CD4-positive, alpha-beta T cell treated with Interferon alpha-2 for 1 hour (primary cell): ENCODE results near the gene CCN2.

Source experiments
- DNase-seq, 2 donors: peaks; one replicate each; pipeline ENCODE4 v3.0.0-alpha.2; 2020 to 2022

CCN2 gene, protein sequence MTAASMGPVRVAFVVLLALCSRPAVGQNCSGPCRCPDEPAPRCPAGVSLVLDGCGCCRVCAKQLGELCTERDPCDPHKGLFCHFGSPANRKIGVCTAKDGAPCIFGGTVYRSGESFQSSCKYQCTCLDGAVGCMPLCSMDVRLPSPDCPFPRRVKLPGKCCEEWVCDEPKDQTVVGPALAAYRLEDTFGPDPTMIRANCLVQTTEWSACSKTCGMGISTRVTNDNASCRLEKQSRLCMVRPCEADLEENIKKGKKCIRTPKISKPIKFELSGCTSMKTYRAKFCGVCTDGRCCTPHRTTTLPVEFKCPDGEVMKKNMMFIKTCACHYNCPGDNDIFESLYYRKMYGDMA

DNA sequence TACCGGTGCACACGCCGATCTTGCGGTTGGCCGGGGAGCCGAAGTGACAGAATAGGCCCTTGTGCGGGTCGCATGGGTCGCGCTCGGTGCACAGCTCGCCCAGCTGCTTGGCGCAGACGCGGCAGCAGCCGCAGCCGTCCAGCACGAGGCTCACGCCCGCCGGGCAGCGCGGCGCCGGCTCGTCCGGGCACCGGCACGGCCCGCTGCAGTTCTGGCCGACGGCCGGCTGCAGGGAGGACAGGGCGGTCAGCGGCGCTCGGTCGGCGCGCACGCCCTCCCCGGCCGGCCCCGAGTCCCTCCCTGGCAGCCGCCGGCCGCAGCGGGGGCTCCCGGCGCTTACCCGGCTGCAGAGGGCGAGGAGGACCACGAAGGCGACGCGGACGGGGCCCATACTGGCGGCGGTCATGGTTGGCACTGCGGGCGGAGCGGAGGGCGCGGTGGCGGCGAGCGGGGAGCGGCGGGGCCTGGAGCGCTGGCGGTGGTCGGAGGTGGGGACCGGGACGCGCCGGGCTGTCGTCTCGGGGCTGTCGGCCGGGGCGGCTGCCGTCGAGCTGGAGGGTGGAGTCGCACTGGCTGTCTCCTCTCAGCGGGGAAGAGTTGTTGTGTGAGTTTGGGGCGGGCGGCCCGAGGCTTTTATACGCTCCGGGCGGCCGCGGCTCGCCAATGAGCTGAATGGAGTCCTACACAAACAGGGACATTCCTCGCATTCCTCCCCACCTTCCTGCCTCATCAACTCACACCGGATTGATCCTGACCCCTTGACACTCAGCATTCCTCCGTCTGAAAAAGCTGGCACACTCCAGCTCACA lies at the start of gene CCN2:
TSS of gene CCN2 (minus strand) at position 606 of the 809 bp plus-strand sequence. CDS start at position 406, 200 bp downstream.
- DNase-seq: no peak

DNA sequence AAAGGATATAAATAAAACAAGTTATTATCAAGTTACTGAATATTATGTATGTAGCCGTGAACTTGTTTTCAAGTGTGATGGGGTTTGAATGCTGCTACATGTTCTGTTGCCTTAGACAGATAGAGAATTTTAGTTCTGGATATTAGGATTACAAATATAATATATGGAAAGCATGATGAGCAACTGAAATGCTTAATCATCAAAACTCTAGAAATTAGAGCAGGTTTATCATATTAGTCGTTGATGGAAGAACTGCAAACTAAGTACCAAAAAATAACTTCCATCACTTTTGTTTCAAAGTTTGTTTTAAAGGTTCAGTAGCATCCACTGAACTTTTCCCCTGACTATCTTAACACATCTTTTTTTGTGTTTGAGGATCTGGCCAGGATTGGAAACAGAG lies 49.1 kb upstream of the CCN2 start:
- no peak for DNase-seq

DNA sequence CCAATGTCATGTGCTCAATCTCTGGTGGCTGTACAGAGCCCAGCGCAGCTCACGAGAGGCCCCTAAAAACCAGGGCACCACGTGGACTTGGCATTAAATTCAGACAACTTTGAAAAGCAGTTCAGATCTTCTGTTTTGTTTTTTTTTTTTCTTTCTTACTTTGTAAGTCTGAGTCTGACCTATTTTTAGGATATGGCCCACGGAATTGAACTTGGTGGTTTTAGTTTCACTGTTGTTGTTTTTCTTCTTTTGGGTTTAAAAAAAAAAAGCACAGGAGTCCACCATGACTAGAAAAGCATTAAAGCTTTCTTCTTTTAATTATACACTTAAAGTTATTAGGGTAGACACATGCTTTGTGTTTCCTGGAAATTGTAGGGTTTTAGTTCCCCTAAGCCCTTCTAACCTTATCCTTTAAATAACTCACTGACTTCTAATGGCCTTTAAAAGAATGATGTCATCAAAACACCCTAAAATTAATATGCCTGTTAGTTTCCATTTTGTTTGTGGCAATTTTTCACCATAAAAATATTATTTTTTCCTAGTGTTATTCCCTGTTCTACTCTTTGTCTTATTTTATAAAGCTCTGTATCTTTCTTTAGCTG lies 48.5 kb upstream of the CCN2 start:
- no peak for DNase-seq

DNA sequence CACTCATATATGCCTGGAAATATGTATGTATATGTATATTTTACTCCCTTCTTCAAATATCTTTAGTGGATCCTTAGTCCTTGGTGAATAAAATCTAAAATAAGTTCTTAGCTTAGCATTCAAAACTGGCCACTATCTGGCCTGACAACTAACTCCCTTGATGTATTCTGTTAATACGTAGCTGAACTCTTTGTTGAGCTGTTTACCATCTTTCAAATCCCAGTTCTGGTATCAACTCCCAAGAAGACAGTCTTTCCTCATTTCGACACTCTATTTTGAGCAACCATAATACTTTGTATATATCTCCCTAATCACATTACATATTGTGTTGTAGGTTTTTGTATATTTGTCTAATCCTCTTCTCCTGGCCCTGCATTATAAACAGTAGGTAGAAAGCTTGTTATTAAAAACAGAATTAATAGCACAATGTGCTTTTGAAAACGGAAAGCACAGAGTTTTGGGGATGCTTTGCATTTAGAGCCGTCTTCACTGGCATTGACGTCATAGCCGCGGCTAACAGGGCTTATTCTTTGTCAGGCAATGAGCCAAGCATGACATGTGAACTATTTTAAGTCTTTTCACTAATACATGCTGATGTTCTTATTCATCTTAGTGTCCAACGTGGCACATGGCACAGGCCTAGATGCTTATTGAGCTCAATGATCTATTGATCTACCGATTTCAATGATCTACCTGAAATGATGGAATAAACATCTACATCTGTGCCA lies 47.2 kb upstream of the CCN2 start:
- DNase-seq: no peak

DNA sequence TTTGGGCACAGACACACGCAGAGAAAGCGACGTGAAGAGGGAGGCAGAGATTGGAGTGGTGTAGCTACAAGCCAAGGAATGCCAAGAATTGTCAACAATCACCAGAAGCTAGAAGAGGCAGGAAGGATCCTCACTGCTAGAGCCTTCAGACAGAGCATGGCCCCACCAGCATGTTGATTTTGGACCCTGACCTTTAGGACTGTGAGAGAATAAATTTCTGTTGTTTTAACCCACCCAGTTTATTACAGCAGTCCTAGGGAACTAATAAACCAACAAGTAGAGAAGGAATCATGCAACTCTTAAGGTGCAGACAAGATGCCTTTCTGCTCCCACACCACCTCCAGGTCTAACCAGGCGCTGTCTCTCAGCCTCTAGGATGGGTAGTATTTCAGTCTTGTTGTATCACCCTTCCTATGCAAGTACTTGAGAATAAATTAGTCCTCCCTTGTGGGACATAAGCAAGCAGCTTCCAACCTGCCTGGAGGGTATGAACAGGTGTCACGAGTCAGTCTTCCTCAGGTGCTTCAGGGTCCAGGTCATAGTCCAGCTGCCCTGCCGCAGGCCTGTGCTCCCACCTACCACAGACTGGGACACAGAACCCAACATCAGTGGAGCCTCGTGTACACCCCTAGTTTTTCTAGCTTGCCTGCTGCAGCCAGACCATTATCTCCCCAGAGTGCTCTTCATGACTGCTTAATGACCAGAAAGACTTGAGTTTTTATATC lies 46.4 kb upstream of the CCN2 start:
- DNase-seq: no peak

DNA sequence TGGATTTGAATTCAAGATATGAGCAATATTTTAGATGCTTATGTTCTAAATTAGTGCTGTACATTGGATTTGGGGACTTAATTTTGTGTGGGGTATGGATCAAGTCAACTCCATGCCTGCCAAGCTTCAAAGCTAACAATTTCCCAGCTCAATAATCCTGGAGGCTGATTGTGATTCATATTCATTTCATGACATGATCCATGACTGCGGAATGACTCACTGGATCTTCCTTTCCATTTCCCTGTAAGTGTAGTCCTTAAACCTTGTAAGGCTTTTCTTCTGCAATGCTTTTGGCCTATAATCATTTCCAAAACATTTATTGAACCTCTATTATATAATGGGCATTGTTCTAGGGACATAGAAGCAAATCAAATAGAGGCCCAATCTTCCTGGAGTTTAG lies 44.7 kb upstream of the CCN2 start:
- no peak for DNase-seq

DNA sequence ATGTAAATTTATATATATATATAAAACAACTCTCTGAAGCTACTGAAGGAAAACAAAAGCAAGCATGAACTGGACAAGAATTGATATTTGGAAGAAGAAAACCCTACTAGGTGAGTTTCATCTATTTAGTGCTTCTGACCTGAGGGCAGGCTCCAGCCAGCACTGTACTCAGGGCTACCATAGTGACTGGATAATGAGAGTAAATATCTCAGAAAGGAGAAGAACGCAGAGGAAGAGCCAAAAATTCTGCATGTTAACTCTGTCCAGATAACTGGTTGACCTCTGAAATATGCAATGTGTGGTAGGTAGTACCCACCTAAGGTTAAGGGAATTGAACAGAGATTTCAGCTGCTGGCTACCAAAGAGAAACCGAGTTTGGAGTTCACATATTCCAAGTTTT lies 41.4 kb upstream of the CCN2 start:
- DNase-seq: no peak

DNA sequence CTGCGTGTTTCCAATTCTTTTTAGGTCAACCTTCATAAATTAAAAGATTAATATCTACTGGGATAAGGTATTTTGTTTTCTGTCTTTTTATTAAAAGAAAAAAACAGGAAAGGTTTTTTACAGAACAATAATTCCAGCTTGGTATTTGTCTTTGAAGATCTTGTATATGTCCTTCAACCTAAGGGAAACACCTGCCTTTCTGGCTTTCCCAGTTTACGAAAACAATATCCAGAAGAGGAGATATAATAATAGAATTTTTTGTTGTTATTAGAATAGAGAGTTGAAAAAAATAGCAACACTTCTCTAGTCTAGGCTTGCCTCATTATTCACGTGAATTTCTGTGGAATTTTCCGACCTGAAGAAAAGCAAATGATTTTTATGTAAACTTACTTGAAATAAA lies 37.9 kb upstream of the CCN2 start:
- DNase-seq: no peak

DNA sequence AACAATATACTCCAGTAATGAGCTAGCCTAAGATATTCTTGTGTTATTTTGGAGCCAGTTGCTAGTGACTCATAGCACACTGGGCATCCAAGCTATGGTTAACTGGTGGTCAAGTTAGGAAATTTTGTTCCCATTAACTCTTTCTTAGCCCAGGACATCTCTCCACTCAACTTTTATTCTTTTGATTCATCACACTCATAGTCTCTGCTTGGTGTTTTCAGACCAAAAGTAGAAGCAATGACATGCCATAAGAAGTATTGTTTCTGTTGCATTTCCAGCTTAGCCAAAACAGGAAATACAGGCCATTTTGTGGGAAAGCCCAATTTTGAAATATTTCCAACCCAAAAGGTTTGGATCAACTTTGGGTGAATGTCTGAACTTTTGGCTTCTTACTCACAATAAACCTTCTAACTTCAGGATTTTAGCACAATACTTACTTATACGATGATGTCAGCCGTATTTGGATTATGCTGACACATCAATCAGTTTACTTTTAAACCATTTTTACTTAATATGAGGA lies 31.6 kb upstream of the CCN2 start:
- DNase-seq: no peak

DNA sequence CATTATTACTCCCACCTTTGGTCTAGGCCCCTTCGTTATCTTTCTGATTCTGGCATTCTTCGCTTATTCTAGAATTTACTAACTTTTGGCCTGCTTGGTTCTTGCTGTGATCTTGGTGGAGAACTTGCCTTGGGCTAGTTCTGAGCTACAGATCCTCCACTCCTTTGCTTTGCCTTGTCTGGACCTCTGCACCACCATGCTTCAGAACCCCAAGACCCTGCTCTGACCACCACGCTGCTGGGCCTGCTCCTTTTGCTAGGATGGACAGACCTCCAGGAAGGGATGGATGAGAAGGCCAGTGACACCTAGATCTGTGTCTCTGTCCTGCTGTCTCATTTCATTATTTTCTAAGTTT lies 30.4 kb upstream of the CCN2 start:
- DNase-seq: no peak

DNA sequence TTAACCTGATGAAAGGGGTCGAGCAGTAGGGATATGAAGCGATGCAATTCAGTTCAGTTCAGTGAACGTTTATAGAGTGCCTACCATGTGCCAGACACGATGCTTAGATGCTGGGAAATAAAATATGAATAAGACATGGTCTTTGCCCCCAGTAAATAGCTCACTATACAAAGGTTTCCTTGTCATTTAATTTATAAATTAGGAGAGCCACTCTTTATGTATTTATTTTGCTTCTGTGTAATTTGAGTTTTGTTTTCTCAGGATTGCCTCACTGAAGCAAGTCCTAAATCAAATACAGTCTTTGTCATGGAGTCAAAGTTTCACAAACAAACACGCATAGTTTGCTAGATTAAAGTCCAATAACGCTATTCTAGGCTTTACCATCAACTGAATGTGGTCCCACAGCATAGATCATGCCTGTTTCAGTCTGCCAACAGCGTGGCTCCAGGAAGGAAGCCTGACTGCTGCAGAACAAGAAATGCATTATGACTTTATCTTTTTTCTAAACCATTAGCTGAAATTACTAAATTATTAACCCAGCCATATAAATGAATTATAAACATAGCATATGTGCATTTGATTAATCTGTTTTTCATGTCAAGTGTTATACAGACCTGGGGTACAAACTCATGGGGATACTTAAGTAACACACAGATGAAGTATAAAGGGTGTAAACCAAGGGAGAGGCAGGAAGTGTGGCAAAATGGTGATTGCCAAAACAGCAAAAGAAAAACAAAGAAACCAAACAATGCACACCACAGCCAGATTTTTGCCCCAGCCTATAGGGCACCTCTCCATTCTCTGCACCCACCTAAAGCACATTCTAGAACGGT lies 29.8 kb upstream of the CCN2 start:
- no peak for DNase-seq

DNA sequence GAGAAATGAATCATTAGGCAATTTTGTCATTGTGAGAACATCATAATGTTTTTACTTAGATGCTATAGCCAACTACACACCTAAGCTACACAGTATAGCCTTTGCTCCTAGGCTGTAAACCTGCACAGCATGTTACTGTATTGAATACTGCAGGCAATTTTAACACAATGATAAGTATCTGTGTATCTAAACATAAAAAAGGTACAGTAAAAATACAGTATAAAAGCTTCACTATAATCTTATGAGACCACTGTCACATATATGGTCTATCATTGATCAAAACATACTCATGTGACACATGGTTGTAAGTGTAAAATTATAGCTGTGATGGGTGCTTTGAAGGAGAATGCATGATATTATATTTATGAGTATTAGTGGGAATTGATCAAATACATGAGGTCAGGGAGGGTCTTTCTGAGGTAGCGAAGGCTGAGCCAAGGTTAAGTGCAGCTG lies 29.2 kb upstream of the CCN2 start:
- DNase-seq: no peak

DNA sequence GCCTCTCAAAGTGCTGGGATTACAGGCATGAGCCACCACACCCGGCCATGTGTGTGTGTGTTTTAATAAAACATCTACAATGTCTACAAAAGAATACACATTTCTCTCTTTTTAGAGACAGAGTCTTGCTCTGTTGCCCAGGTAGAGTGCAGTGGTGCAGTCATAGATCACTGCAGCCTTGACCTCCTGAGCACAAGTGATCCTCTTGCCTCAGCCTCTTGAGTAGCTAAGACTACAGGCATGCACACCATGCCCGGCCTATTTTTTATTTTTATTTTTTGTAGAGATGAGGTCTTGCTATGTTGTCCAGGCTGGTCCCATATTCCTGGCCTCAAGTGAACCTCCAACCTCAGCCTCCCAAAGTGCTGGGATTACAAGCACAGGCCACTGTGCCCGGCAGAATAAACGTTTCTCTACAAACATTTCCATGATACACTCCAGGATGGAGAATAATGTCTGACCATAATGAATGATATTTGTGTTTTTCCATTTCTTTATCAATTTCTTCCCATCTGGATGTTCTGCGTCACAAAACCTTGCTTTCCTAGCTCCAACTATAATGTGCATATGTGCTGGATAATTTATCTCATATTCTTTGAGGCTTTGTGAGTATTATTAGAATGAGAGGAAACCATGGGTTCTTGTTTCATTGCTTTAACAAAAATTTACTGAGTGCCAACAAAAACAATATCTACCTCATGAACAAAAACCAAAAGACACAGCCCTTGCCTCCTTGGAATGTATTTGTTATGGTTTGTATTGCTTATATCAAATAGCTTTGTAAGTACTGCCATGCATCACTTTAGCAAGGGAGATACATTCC lies 28.6 kb upstream of the CCN2 start:
- DNase-seq: no peak

DNA sequence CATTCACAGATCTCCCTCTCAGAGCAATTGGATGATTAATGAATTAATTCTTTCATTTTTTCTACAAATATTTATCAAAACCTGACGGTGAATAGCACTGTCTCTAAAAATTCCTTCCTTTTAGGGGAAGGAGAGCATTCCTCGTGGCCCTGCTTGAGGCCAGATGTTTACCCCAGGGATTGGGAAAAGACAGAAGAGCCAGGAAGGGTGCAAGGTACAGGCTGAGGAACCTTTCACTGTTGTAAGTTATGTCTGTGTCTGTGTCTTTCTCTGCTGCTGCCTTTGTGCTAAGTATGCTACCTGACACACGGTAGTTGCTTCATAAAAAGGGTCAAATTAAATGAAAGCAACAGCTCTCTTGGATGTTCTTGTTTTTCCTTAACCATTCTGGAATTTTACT lies 27.4 kb upstream of the CCN2 start:
- DNase-seq: no peak

DNA sequence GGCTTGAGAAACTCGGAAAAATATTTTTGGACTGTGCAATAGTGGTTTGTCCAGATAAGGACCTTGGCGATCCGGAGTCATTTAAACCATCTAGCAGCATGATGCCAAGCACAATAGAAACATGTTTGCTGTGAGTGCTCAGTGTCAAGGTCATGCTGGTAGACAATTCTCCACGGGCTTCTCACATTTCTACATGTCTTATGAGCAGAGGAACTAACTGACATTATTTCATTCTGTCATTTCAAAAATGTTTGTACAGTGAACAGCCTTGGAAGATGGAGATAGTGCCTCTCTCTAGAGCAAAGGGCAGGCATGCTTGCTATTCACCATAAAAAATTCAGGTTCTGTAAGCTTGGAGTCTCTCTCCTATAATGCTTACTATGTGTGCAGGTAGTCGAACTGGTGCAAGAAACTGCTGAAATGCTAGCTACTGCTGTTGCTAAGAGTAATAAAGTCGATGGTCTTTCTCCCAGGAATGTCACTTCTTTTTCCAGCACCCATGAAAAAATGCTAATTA lies 25.4 kb upstream of the CCN2 start:
- DNase-seq: no peak

DNA sequence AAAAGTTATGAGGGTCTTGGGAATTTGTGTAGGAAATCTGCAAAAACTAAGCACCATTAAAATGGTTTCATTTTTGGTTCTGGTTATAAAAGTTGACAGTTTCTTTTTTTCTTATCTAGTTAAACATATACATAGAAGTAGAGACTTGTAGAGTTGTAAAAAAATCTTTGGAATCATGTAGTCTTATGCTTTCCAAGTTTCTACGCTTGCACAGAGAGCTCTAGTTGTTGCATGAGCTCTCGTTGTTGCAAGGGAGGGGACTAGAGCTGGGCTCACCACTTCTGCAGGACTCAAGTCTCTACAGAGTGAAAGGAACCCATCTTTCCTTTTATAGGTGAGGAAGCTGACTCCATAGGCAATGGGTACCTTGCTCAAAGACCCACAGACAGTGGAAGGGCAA lies 21.6 kb upstream of the CCN2 start:
- no peak for DNase-seq

DNA sequence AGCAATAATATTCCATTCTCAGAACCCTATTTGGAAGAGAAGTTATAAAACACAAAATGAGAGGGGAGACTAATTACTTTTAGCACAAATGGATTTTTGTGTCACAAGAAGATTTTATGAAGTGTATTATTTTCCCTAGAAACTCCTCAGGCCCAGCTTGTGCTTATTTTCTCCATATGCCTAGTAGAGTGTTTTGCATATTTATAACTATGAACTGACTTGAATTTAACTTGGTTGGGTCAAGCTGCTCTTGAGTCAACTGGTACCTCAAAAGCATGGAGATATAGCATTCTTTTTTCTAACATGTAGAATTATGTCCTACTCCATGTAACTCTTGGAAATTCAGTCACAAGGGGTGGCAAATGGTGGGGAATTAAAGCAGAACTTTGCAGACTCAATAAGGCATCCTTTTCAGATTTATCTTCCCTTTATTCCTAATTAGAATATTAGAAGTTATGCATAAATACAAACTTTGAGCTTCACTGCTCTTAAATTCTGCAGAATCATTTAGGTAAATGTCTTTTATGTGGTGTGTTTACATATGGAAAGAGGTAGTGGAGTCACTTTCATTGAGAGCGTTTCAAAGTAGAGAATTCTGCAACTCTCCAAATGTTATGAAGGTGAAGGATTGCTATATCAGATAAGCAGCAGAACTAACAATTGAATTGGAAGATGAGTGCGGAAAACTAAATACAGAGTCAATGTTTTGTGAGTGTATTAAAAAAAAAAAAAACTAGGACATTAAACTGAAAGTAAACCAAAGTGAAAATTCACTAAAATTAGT lies 19.1 kb upstream of the CCN2 start:
- DNase-seq: no peak

DNA sequence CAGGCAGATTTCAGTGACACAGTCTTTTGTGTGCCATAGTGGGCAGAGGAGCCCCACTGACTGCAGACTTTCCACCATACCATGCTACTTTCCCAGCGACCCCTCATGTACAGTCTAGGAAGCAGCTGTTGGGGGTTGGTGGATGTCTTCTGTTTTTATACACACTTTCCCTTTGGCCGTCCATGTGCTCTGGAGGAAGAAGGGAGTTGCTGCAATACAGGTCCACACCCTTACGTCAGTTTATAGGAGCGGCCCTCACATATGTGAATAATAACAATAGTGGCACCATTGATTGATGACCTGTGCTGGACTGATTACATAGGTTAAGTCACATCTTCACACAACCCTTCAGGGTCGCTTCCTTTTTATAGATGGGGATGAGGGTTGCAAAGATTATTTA lies 17.5 kb upstream of the CCN2 start:
- no peak for DNase-seq

DNA sequence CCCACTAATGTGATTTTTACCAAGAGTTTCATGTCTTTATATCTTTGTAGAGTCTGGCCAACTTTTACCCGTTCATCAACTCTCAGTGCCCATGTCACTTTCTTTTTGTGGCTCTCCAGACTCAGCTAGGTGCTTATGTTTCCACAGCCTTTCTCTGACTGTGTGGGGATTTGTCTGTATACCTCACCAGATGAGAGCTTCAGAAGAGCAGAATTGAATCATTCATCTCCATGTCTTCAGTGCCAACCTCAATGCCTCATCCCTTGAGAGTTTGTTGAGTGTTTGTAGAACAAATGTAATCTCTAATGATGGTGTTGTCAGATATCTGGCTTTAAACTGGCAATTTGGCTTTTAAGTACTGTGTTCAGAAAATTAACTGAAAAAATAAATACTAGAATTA lies 16.8 kb upstream of the CCN2 start:
- no peak for DNase-seq
